ENCODE measurements around the gene MKNK1.
A peak's percentile ranks its signal among the peaks of the same experiment; 100 is the strongest.

The MKNK1 gene

DNA sequence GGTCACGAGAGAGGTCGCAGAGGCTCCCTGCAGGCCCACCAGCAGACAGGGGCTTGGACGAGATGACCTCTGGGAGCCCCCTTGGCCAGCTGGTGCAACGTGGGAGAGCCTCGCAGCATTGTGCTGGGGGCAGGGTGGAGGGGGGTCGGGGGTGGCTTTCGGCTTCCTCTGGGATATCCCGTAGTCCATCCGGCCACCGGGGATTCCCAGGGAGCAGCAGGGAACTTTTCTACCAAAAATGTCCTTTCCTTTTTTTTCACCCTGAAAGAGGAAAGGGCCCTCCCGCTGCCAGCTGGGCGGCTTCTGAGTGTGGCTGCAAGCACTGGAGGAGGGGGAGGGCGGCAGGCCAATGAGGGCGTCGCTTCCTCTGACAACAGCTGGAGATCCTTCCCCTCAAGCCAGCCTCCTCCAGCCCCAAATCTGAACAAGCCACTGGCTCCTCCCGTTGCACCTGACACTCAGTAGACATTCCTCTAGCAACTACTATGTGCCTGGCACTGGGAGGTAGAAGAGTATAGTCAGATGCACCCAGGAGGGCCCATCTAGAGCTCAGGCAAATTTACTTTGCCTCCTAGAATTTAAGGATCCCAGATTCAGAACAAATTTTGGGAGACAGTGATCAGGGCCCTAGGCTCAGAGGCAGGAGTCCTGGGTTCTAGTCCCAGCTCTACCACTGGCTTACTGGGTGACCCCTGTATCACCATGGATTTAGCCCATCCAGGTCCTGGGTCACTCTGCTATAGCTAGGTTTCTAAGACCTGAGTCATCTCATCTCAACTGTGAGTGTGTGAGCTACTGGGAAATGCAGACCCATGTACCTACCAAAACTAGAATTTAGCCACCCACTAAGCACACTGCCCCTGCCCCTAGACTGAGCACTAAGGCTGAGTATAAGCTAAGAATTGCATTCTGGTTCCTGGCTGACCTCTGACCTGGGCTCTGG lies 9.9 kb upstream of the MKNK1 start:
- Mint-ChIP-seq H3K4me3 (no peak overlapping the region), H3K4me1 (ENCODE audit: low read depth) (peaks cover 57% of the 10 kb centered on the region), H3K36me3 (ENCODE audit: low read depth) (peaks cover 15% of the 10 kb centered on the region), H3K27ac (no peak overlapping the region), H3K9me3 (no peaks in the 10 kb centered on the region), H3K27me3 (no peaks in the 10 kb centered on the region)

DNA sequence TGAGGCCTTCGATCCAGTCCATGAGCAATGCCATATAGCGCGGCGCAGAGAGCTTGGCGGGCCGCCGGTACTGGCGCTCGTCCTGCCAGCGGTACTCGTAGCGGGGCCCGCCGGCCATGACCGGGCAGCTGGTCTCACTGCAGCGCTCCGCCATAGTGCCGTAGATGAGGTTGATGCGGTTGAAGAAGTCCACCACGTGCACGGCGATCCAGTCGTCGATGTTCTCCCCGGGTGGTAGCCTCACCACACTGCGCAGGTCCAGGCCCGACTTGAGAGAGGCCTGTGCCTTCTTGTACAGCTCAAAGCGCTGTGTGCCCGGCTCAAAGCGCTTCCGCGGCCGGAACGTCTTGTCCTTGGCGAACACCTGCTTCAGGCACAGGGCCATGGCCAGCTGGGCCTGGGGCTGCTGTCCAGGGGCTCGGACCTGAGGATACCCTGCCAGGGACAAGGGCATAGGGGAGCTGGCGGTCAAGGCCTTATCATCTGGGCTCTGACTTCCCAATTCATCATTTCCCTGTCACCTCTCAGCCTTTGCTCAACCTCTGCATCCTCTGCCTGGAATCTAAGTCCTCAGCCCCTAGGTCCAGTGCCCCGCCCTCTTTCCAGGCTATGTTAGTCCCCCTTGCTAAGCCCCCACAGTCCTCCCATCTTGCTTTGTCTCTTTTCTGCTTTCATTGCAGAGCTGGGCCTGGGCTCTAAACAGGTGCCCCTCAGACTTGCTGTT lies 9.0 kb upstream of the MKNK1 start:
- Mint-ChIP-seq H3K4me1 (ENCODE audit: low read depth) (peaks cover 55% of the 10 kb centered on the region), H3K36me3 (ENCODE audit: low read depth) (peaks cover 23% of the 10 kb centered on the region), H3K27ac (no peak overlapping the region), H3K27me3 (no peaks in the 10 kb centered on the region), H3K9me3 (no peaks in the 10 kb centered on the region), H3K4me3 (no peak overlapping the region)

- peaks cover 23% of the 10 kb centered on the region for H3K36me3 Mint-ChIP-seq (ENCODE audit: low read depth)
- no peaks in the 10 kb centered on the region for H3K9me3 Mint-ChIP-seq
- H3K4me1 Mint-ChIP-seq (ENCODE audit: low read depth): peaks cover 45% of the 10 kb centered on the region
- H3K27me3 Mint-ChIP-seq: no peaks in the 10 kb centered on the region
- H3K4me3 Mint-ChIP-seq: no peak overlapping the region
- no peak overlapping the region for H3K27ac Mint-ChIP-seq
Observed at GRCh38 chr1:46611691-46612221, 7.7 kb upstream of the MKNK1 start.

- no peaks in the 10 kb centered on the region for H3K27me3 Mint-ChIP-seq
- H3K4me3 Mint-ChIP-seq: no peak overlapping the region
- H3K4me1 Mint-ChIP-seq (ENCODE audit: low read depth): peaks cover 34% of the 10 kb centered on the region
- H3K36me3 Mint-ChIP-seq (ENCODE audit: low read depth): peaks cover 23% of the 10 kb centered on the region
- H3K9me3 Mint-ChIP-seq: no peaks in the 10 kb centered on the region
- H3K27ac Mint-ChIP-seq: no peak overlapping the region
Observed at GRCh38 chr1:46607345-46608130, 3.5 kb upstream of the MKNK1 start.

GRCh38 chr1:46606255-46606965 lies 2.3 kb upstream of the MKNK1 start:
- H3K9me3 Mint-ChIP-seq: no peaks in the 10 kb centered on the region
- H3K27ac Mint-ChIP-seq: no peak overlapping the region
- H3K4me1 Mint-ChIP-seq (ENCODE audit: low read depth): peaks cover 32% of the 10 kb centered on the region
- no peak overlapping the region for H3K4me3 Mint-ChIP-seq
- no peaks in the 10 kb centered on the region for H3K27me3 Mint-ChIP-seq
- H3K36me3 Mint-ChIP-seq (ENCODE audit: low read depth): peaks cover 28% of the 10 kb centered on the region

- no peak overlapping the region for H3K27ac Mint-ChIP-seq
- H3K4me1 Mint-ChIP-seq (ENCODE audit: low read depth): peaks cover 40% of the 10 kb centered on the region
- no peaks in the 10 kb centered on the region for H3K27me3 Mint-ChIP-seq
- H3K9me3 Mint-ChIP-seq: no peaks in the 10 kb centered on the region
- H3K36me3 Mint-ChIP-seq (ENCODE audit: low read depth): peaks cover 30% of the 10 kb centered on the region
- peak overlapping the region; percentile 90 for H3K4me3 Mint-ChIP-seq
Observed at GRCh38 chr1:46605232-46605631, 1.2 kb upstream of the MKNK1 start.

- peaks cover 53% of the 10 kb centered on the region for H3K4me1 Mint-ChIP-seq (ENCODE audit: low read depth)
- peaks cover 13% of the 10 kb centered on the region for H3K36me3 Mint-ChIP-seq (ENCODE audit: low read depth)
- no peaks in the 10 kb centered on the region for H3K27me3 Mint-ChIP-seq
- peak overlapping the region; percentile 81 for H3K27ac Mint-ChIP-seq
- peak overlapping the region; percentile 90 for H3K4me3 Mint-ChIP-seq
- no peaks in the 10 kb centered on the region for H3K9me3 Mint-ChIP-seq
Observed at GRCh38 chr1:46603481-46603857, 599 bp downstream of the MKNK1 start.

GRCh38 chr1:46601257-46602007 lies 2.6 kb downstream of the MKNK1 start:
- H3K27me3 Mint-ChIP-seq: no peaks in the 10 kb centered on the region
- no peak overlapping the region for H3K27ac Mint-ChIP-seq
- peaks cover 9% of the 10 kb centered on the region for H3K36me3 Mint-ChIP-seq (ENCODE audit: low read depth)
- peaks cover 53% of the 10 kb centered on the region for H3K4me1 Mint-ChIP-seq (ENCODE audit: low read depth)
- H3K9me3 Mint-ChIP-seq: no peaks in the 10 kb centered on the region
- no peak overlapping the region for H3K4me3 Mint-ChIP-seq

GRCh38 chr1:46599059-46599970 lies 4.8 kb downstream of the MKNK1 start:
- no peaks in the 10 kb centered on the region for H3K27me3 Mint-ChIP-seq
- no peak overlapping the region for H3K27ac Mint-ChIP-seq
- H3K9me3 Mint-ChIP-seq: no peaks in the 10 kb centered on the region
- peaks cover 11% of the 10 kb centered on the region for H3K36me3 Mint-ChIP-seq (ENCODE audit: low read depth)
- H3K4me3 Mint-ChIP-seq: no peak overlapping the region
- H3K4me1 Mint-ChIP-seq (ENCODE audit: low read depth): peaks cover 60% of the 10 kb centered on the region

GRCh38 chr1:46596846-46597245 lies 7.2 kb downstream of the MKNK1 start:
- Mint-ChIP-seq H3K9me3 (no peaks in the 10 kb centered on the region), H3K27ac (no peak overlapping the region), H3K36me3 (ENCODE audit: low read depth) (peaks cover 32% of the 10 kb centered on the region), H3K4me1 (ENCODE audit: low read depth) (peaks cover 53% of the 10 kb centered on the region), H3K4me3 (no peak overlapping the region), H3K27me3 (no peaks in the 10 kb centered on the region)

GRCh38 chr1:46596036-46596435 lies 8.0 kb downstream of the MKNK1 start:
- Mint-ChIP-seq H3K9me3 (no peaks in the 10 kb centered on the region), H3K4me1 (ENCODE audit: low read depth) (peaks cover 45% of the 10 kb centered on the region), H3K36me3 (ENCODE audit: low read depth) (peaks cover 32% of the 10 kb centered on the region), H3K4me3 (no peak overlapping the region), H3K27ac (no peak overlapping the region), H3K27me3 (no peaks in the 10 kb centered on the region)

- H3K9me3 Mint-ChIP-seq: no peaks in the 10 kb centered on the region
- H3K36me3 Mint-ChIP-seq (ENCODE audit: low read depth): peaks cover 41% of the 10 kb centered on the region
- H3K4me3 Mint-ChIP-seq: no peak overlapping the region
- H3K4me1 Mint-ChIP-seq (ENCODE audit: low read depth): peaks cover 38% of the 10 kb centered on the region
- H3K27me3 Mint-ChIP-seq: no peaks in the 10 kb centered on the region
- peak overlapping the region; percentile 14 for H3K27ac Mint-ChIP-seq
Observed at GRCh38 chr1:46595127-46595526, 8.9 kb downstream of the MKNK1 start.

DNA sequence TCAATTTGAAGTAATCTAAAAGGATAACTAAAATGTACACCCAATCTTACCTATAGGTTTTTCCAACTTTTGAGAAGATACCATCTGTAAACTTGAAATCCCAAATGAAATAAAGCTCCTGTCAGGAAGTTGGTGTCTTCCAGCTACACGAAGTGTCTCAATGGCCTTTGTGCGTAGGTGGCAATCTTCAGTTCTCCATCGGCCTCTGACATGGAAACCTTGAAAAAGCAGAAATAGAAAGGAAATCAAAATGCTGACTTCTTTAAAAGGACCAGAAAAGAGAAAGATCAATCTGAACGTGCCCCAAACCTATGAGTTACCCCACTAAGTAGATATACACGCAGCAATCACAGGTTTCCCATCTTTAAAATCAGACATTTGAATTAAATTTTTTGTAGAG lies 10.0 kb downstream of the MKNK1 start:
- no peak overlapping the region for H3K27ac Mint-ChIP-seq
- peaks cover 28% of the 10 kb centered on the region for H3K4me1 Mint-ChIP-seq (ENCODE audit: low read depth)
- no peak overlapping the region for H3K4me3 Mint-ChIP-seq
- no peaks in the 10 kb centered on the region for H3K27me3 Mint-ChIP-seq
- no peaks in the 10 kb centered on the region for H3K9me3 Mint-ChIP-seq
- peaks cover 52% of the 10 kb centered on the region for H3K36me3 Mint-ChIP-seq (ENCODE audit: low read depth)

Measured in stimulated activated naive CD8-positive, alpha-beta T cell treated with anti-CD3 and anti-CD28 coated beads, Interleukin-15, Interleukin-2, amounts not matched to agents 100 ng/mL and 50 ng/mL, for 24 hours (primary cell).